ENCODE results near the gene AATK.
A peak's percentile ranks its signal among the peaks of the same experiment; 100 is the strongest.

The AATK gene

GRCh38 chr17:81124377-81124776 is 41.6 kb downstream of the AATK start:
- no peak overlapping the region for H3K4ac ChIP-seq (ENCODE audit: low read depth, low read length)
- no peak overlapping the region for H3K18ac ChIP-seq (ENCODE audit: low read length)
- no peaks in the 10 kb centered on the region for H3K4me1 ChIP-seq (ENCODE audit: control insufficient read depth, low read depth, low read length)
- no peak overlapping the region for H3K56ac ChIP-seq (ENCODE audit: low read length)
- H3K23ac ChIP-seq (ENCODE audit: low read length): no peak overlapping the region
- no peak overlapping the region for H3K4me3 ChIP-seq (ENCODE audit: low read length)
- no CpG with 5 or more reads among the region's 18 CpGs for WGBS (ENCODE audit: extremely low coverage, insufficient coverage, low lambda C conversion rate)
- DNase-seq: no peak
- H3K4me2 ChIP-seq (ENCODE audit: low read length): no peak overlapping the region
- no peak overlapping the region for H4K5ac ChIP-seq (ENCODE audit: low read length)
- H3K27ac ChIP-seq (ENCODE audit: low read depth, low read length): no peak overlapping the region
- no peak overlapping the region for H2BK120ac ChIP-seq (ENCODE audit: low read depth, low read length)
- no peak overlapping the region for H4K8ac ChIP-seq (ENCODE audit: low read depth, low read length)
- no peaks in the 10 kb centered on the region for H3K27me3 ChIP-seq (ENCODE audit: insufficient read depth, low read length, poor library complexity)
- H3K9ac ChIP-seq (ENCODE audit: low read length): no peak overlapping the region
- H3K79me1 ChIP-seq (ENCODE audit: low read length): no peaks in the 10 kb centered on the region
- no peaks in the 10 kb centered on the region for H3K79me2 ChIP-seq (ENCODE audit: control insufficient read depth, insufficient read depth, low read length)
- no peak overlapping the region for H2BK15ac ChIP-seq (replicated peaks; ENCODE audit: low read depth)
- H2BK5ac ChIP-seq (ENCODE audit: low read length): no peak overlapping the region
- no peak overlapping the region for H2AK5ac ChIP-seq (ENCODE audit: low read length)
- no peaks in the 10 kb centered on the region for H3K36me3 ChIP-seq (ENCODE audit: control insufficient read depth, insufficient read depth, low read length)

GRCh38 chr17:81123052-81124048 is 42.7 kb downstream of the AATK start:
- H3K4me3 ChIP-seq (ENCODE audit: low read length): no peak overlapping the region
- H3K79me2 ChIP-seq (ENCODE audit: control insufficient read depth, insufficient read depth, low read length): no peaks in the 10 kb centered on the region
- no peaks in the 10 kb centered on the region for H3K27me3 ChIP-seq (ENCODE audit: insufficient read depth, low read length, poor library complexity)
- no peaks in the 10 kb centered on the region for H3K36me3 ChIP-seq (ENCODE audit: control insufficient read depth, insufficient read depth, low read length)
- no peak overlapping the region for H2BK15ac ChIP-seq (replicated peaks; ENCODE audit: low read depth)
- H3K4me1 ChIP-seq (ENCODE audit: control insufficient read depth, low read depth, low read length): no peaks in the 10 kb centered on the region
- H3K18ac ChIP-seq (ENCODE audit: low read length): no peak overlapping the region
- no CpG with 5 or more reads among the region's 39 CpGs for WGBS (ENCODE audit: extremely low coverage, insufficient coverage, low lambda C conversion rate)
- H3K27ac ChIP-seq (ENCODE audit: low read depth, low read length): no peak overlapping the region
- H3K4me2 ChIP-seq (ENCODE audit: low read length): no peak overlapping the region
- no peak overlapping the region for H3K9ac ChIP-seq (ENCODE audit: low read length)
- H3K56ac ChIP-seq (ENCODE audit: low read length): no peak overlapping the region
- no peak overlapping the region for H4K8ac ChIP-seq (ENCODE audit: low read depth, low read length)
- H2AK5ac ChIP-seq (ENCODE audit: low read length): no peak overlapping the region
- no peak for DNase-seq
- H4K5ac ChIP-seq (ENCODE audit: low read length): no peak overlapping the region
- H2BK5ac ChIP-seq (ENCODE audit: low read length): no peak overlapping the region
- no peak overlapping the region for H3K23ac ChIP-seq (ENCODE audit: low read length)
- H3K4ac ChIP-seq (ENCODE audit: low read depth, low read length): no peak overlapping the region
- H2BK120ac ChIP-seq (ENCODE audit: low read depth, low read length): no peak overlapping the region
- no peaks in the 10 kb centered on the region for H3K79me1 ChIP-seq (ENCODE audit: low read length)

GRCh38 chr17:81121841-81122733 is 43.9 kb downstream of the AATK start:
- H3K79me2 ChIP-seq (ENCODE audit: control insufficient read depth, insufficient read depth, low read length): no peaks in the 10 kb centered on the region
- no peaks in the 10 kb centered on the region for H3K36me3 ChIP-seq (ENCODE audit: control insufficient read depth, insufficient read depth, low read length)
- no peak overlapping the region for H2BK5ac ChIP-seq (ENCODE audit: low read length)
- no peaks in the 10 kb centered on the region for H3K4me1 ChIP-seq (ENCODE audit: control insufficient read depth, low read depth, low read length)
- H4K8ac ChIP-seq (ENCODE audit: low read depth, low read length): no peak overlapping the region
- H3K4ac ChIP-seq (ENCODE audit: low read depth, low read length): no peak overlapping the region
- H4K5ac ChIP-seq (ENCODE audit: low read length): no peak overlapping the region
- no peak overlapping the region for H3K4me3 ChIP-seq (ENCODE audit: low read length)
- no peak overlapping the region for H3K23ac ChIP-seq (ENCODE audit: low read length)
- no CpG with 5 or more reads among the region's 109 CpGs for WGBS (ENCODE audit: extremely low coverage, insufficient coverage, low lambda C conversion rate)
- H3K9ac ChIP-seq (ENCODE audit: low read length): no peak overlapping the region
- no peaks in the 10 kb centered on the region for H3K27me3 ChIP-seq (ENCODE audit: insufficient read depth, low read length, poor library complexity)
- H3K4me2 ChIP-seq (ENCODE audit: low read length): no peak overlapping the region
- no peak overlapping the region for H2AK5ac ChIP-seq (ENCODE audit: low read length)
- H3K18ac ChIP-seq (ENCODE audit: low read length): no peak overlapping the region
- no peak overlapping the region for H2BK15ac ChIP-seq (replicated peaks; ENCODE audit: low read depth)
- H2BK120ac ChIP-seq (ENCODE audit: low read depth, low read length): no peak overlapping the region
- no peak for DNase-seq
- H3K56ac ChIP-seq (ENCODE audit: low read length): no peak overlapping the region
- H3K79me1 ChIP-seq (ENCODE audit: low read length): no peaks in the 10 kb centered on the region
- no peak overlapping the region for H3K27ac ChIP-seq (ENCODE audit: low read depth, low read length)

GRCh38 chr17:81120695-81121621 is 45.1 kb downstream of the AATK start:
- no CpG with 5 or more reads among the region's 45 CpGs for WGBS (ENCODE audit: extremely low coverage, insufficient coverage, low lambda C conversion rate)
- Histone ChIP-seq H2BK120ac (ENCODE audit: low read depth, low read length) (no peak overlapping the region), H2BK15ac (replicated peaks; ENCODE audit: low read depth) (no peak overlapping the region), H2AK5ac (ENCODE audit: low read length) (no peak overlapping the region), H3K27me3 (ENCODE audit: insufficient read depth, low read length, poor library complexity) (no peaks in the 10 kb centered on the region), H2BK5ac (ENCODE audit: low read length) (no peak overlapping the region), H3K4me2 (ENCODE audit: low read length) (no peak overlapping the region), H3K36me3 (ENCODE audit: control insufficient read depth, insufficient read depth, low read length) (no peaks in the 10 kb centered on the region), H3K18ac (ENCODE audit: low read length) (no peak overlapping the region), H3K23ac (ENCODE audit: low read length) (no peak overlapping the region), H3K4ac (ENCODE audit: low read depth, low read length) (no peak overlapping the region), H4K8ac (ENCODE audit: low read depth, low read length) (no peak overlapping the region), H3K56ac (ENCODE audit: low read length) (no peak overlapping the region), H3K27ac (ENCODE audit: low read depth, low read length) (no peak overlapping the region), H3K9ac (ENCODE audit: low read length) (no peak overlapping the region), H3K79me2 (ENCODE audit: control insufficient read depth, insufficient read depth, low read length) (no peaks in the 10 kb centered on the region), H3K79me1 (ENCODE audit: low read length) (no peaks in the 10 kb centered on the region), H3K4me1 (ENCODE audit: control insufficient read depth, low read depth, low read length) (no peaks in the 10 kb centered on the region), H3K4me3 (ENCODE audit: low read length) (no peak overlapping the region), H4K5ac (ENCODE audit: low read length) (no peak overlapping the region)
- peak; percentile 34 for DNase-seq

GRCh38 chr17:81120149-81120484 is 45.9 kb downstream of the AATK start:
- no CpG with 5 or more reads among the region's 33 CpGs for WGBS (ENCODE audit: extremely low coverage, insufficient coverage, low lambda C conversion rate)
- no peak overlapping the region for H4K8ac ChIP-seq (ENCODE audit: low read depth, low read length)

More at GRCh38 chr17:81120149-81120484, 45.9 kb downstream of the AATK start:
- Histone ChIP-seq H3K79me1 (ENCODE audit: low read length) (no peaks in the 10 kb centered on the region), H3K79me2 (ENCODE audit: control insufficient read depth, insufficient read depth, low read length) (no peaks in the 10 kb centered on the region), H3K18ac (ENCODE audit: low read length) (no peak overlapping the region), H2BK120ac (ENCODE audit: low read depth, low read length) (no peak overlapping the region), H3K56ac (ENCODE audit: low read length) (peak overlapping the region; percentile 42), H3K4me2 (ENCODE audit: low read length) (no peak overlapping the region), H2BK15ac (replicated peaks; ENCODE audit: low read depth) (no peak overlapping the region), H3K23ac (ENCODE audit: low read length) (no peak overlapping the region), H3K4me1 (ENCODE audit: control insufficient read depth, low read depth, low read length) (no peaks in the 10 kb centered on the region), H3K4ac (ENCODE audit: low read depth, low read length) (no peak overlapping the region), H3K4me3 (ENCODE audit: low read length) (no peak overlapping the region), H2AK5ac (ENCODE audit: low read length) (no peak overlapping the region), H3K27me3 (ENCODE audit: insufficient read depth, low read length, poor library complexity) (no peaks in the 10 kb centered on the region), H2BK5ac (ENCODE audit: low read length) (no peak overlapping the region), H3K9ac (ENCODE audit: low read length) (no peak overlapping the region), H3K27ac (ENCODE audit: low read depth, low read length) (no peak overlapping the region), H4K5ac (ENCODE audit: low read length) (no peak overlapping the region), H3K36me3 (ENCODE audit: control insufficient read depth, insufficient read depth, low read length) (no peaks in the 10 kb centered on the region)
- DNase-seq: no peak

Measured in mesendoderm (in vitro differentiated cells).